CD8-positive, alpha-beta memory T cell (primary cell): ENCODE results near the gene SEMA4D. TPM values are rescaled to one million over a fixed set of nuclear protein-coding genes. Genes with fewer than 3 reads are reported as not detected.
A peak's percentile ranks its signal among the peaks of the same experiment; 100 is the strongest.

Experiments
- CTCF ChIA-PET: fragments of 350-600 bp; sonication (Branson Sonifier 250); formaldehyde crosslinking; loops from one replicate; lab custom pipeline; 2021; ENCODE audit warnings: antibody characterized with exemption; lab: Charles Lee
- POLR2A ChIA-PET: fragments of 350-600 bp; sonication (Branson Sonifier 250); formaldehyde crosslinking; loops from one replicate; lab custom pipeline; 2021; ENCODE audit warnings: antibody characterized with exemption; lab: Charles Lee
- DNase-seq, 5 donors: peaks; one replicate each; pipeline versions ENCODE4 v3.0.0 to v3.0.0-alpha.2; 2020 to 2022; ENCODE audit warnings: mixed read lengths in 1 of 5
- H3K27ac ChIP-seq: one replicate; pipeline ENCODE4 v1.7.0; 2013; ENCODE audit warnings: low read depth, mild to moderate bottlenecking, low read length, moderate library complexity
- H3K27me3 ChIP-seq: 2 replicates; pipeline ENCODE4 v1.7.0; 2013; ENCODE audit warnings: low read length, mild to moderate bottlenecking; ENCODE audit not compliant: insufficient read depth, poor library complexity, severe bottlenecking
- H3K36me3 ChIP-seq: 2 replicates; pipeline ENCODE4 v1.7.0; 2013; ENCODE audit warnings: mild to moderate bottlenecking, low read length, moderate library complexity; ENCODE audit not compliant: insufficient read depth
- H3K4me1 ChIP-seq: 2 replicates; pipeline ENCODE4 v1.7.0; 2013; ENCODE audit warnings: mild to moderate bottlenecking, low read length, moderate library complexity; ENCODE audit not compliant: insufficient read depth
- H3K4me3 ChIP-seq: 2 replicates; pipeline ENCODE4 v1.7.0; 2013; ENCODE audit warnings: mild to moderate bottlenecking, low read length
- H3K9me3 ChIP-seq: 2 replicates; pipeline ENCODE4 v1.7.0; 2013; ENCODE audit warnings: mild to moderate bottlenecking, low read length
- H3K27ac Mint-ChIP-seq, 8 donors: one replicate each; pipeline ENCODE4 v1.8.0; 2020 to 2021; ENCODE audit warnings: mixed read lengths in 8 of 8, mild to moderate bottlenecking in 6 of 8, inconsistent platforms in 3 of 8, moderate library complexity in 3 of 8
- H3K27me3 Mint-ChIP-seq, 2 donors: one replicate each; pipeline ENCODE4 v1.8.0; 2020 to 2021; ENCODE audit warnings: mixed read lengths in 2 of 2, mild to moderate bottlenecking in 1 of 2, moderate library complexity in 1 of 2
- H3K36me3 Mint-ChIP-seq, 3 donors: one replicate each; pipeline ENCODE4 v1.8.0; 2020 to 2021; ENCODE audit warnings: mixed read lengths in 3 of 3, inconsistent platforms in 1 of 3, mild to moderate bottlenecking in 1 of 3
- H3K4me1 Mint-ChIP-seq, 3 donors: one replicate each; pipeline ENCODE4 v1.8.0; 2020 to 2021; ENCODE audit warnings: mixed read lengths in 3 of 3, inconsistent platforms in 1 of 3, mild to moderate bottlenecking in 1 of 3
- H3K4me3 Mint-ChIP-seq, 7 donors: one replicate each; pipeline ENCODE4 v1.8.0; 2020 to 2021; ENCODE audit warnings: mixed read lengths in 7 of 7, mild to moderate bottlenecking in 6 of 7, moderate library complexity in 4 of 7, inconsistent platforms in 2 of 7
- H3K9me3 Mint-ChIP-seq, 5 donors: one replicate each; pipeline ENCODE4 v1.8.0; 2020 to 2022; ENCODE audit warnings: mixed read lengths in 5 of 5, mild to moderate bottlenecking in 3 of 5, moderate library complexity in 2 of 5, inconsistent platforms in 1 of 5
- polyA plus RNA-seq: library from polyadenylated mRNA; unstranded; fragments of 300-500 nt; fragmentation: Illumina TruSeq; gene quantifications from one replicate; pipeline ENCODE4 v1.2.3, GENCODE V29; 2021
- total RNA-seq, 2 experiments: library from RNA; stranded (reverse); gene quantifications; one replicate each; pipeline ENCODE4 v1.2.3, GENCODE V29; 2021

SEMA4D gene
- total and polyA plus RNA-seq, 3 experiments from 2014 or later: 227 to 243 (median 238) TPM

- Mint-ChIP-seq H3K27ac (peak overlapping the region in 7 of 8 donors; percentile 11 to 81 (median 73)), H3K4me3 (peak overlapping the region in 6 of 7 donors; percentile 5 to 63 (median 34)), H3K9me3 (no peaks in the 10 kb centered on the region), H3K27me3 (no peaks in the 10 kb centered on the region), H3K36me3 (no peaks in the 10 kb centered on the region), H3K4me1 (peaks cover 94 to 100% (median 100%) of the 10 kb centered on the region in 3 donors)
- Histone ChIP-seq H3K4me1 (peaks cover 99% of the 10 kb centered on the region), H3K4me3 (no peak overlapping the region), H3K36me3 (no peaks in the 10 kb centered on the region), H3K9me3 (no peaks in the 10 kb centered on the region), H3K27ac (no peak overlapping the region), H3K27me3 (no peaks in the 10 kb centered on the region)
- ChIA-PET POLR2A (interaction anchor here (1.1 to 1.5 kb wide), 2 partner anchors 9 to 26 kb away, joined by 3 to 4 read pairs; no protein-coding TSS in a partner anchor), CTCF (interaction anchor here (1.9 to 2.4 kb wide), 3 partner anchors 15 to 99 kb away, joined by 4 to 12 read pairs (median 6); no protein-coding TSS in a partner anchor)
- DNase-seq: no peak
These were observed 30.2 kb upstream of the SEMA4D start for GRCh38 chr9:89528131-89528530.

- POLR2A ChIA-PET: no interaction called here
These were observed 29.2 kb upstream of the SEMA4D start for GRCh38 chr9:89527084-89527483.

GRCh38 chr9:89526667-89527066, 28.8 kb upstream of the SEMA4D start:
- DNase-seq: no peak
- Histone ChIP-seq H3K27me3 (no peaks in the 10 kb centered on the region), H3K4me1 (peaks cover 99% of the 10 kb centered on the region), H3K27ac (no peak overlapping the region), H3K9me3 (no peaks in the 10 kb centered on the region), H3K36me3 (no peaks in the 10 kb centered on the region), H3K4me3 (no peak overlapping the region)
- H3K9me3 Mint-ChIP-seq: no peaks in the 10 kb centered on the region
- H3K4me3 Mint-ChIP-seq: peak overlapping the region in 4 of 7 donors; percentile 20 to 57 (median 38)
- H3K27me3 Mint-ChIP-seq: no peaks in the 10 kb centered on the region
- H3K4me1 Mint-ChIP-seq: peaks cover 96 to 100% (median 100%) of the 10 kb centered on the region in 3 donors
- H3K27ac Mint-ChIP-seq: peak overlapping the region in 7 of 8 donors; percentile 17 to 78 (median 67)
- ChIA-PET CTCF (interaction anchor here (1.0 to 2.4 kb wide), 3 partner anchors 12 to 78 kb away, joined by 3 to 12 read pairs (median 4); no protein-coding TSS in a partner anchor), POLR2A (no interaction called here)
- no peaks in the 10 kb centered on the region for H3K36me3 Mint-ChIP-seq

More at GRCh38 chr9:89527084-89527483, 29.2 kb upstream of the SEMA4D start:
- Histone ChIP-seq H3K27me3 (no peaks in the 10 kb centered on the region), H3K4me3 (no peak overlapping the region), H3K36me3 (no peaks in the 10 kb centered on the region), H3K9me3 (no peaks in the 10 kb centered on the region), H3K27ac (no peak overlapping the region), H3K4me1 (peaks cover 99% of the 10 kb centered on the region)
- Mint-ChIP-seq H3K9me3 (no peaks in the 10 kb centered on the region), H3K27ac (peak overlapping the region in 7 of 8 donors; percentile 41 to 83 (median 71)), H3K27me3 (no peaks in the 10 kb centered on the region), H3K4me3 (peak overlapping the region in 4 of 7 donors; percentile 20 to 57 (median 41)), H3K36me3 (no peaks in the 10 kb centered on the region), H3K4me1 (peaks cover 95 to 100% (median 100%) of the 10 kb centered on the region in 3 donors)
- DNase-seq: no peak
- CTCF ChIA-PET: interaction anchor here (1.0 to 2.4 kb wide), 4 partner anchors 12 to 98 kb away, joined by 3 to 12 read pairs (median 5); no protein-coding TSS in a partner anchor

- peak overlapping the region in 7 of 8 donors; percentile 22 to 97 (median 95) for H3K27ac Mint-ChIP-seq
- peaks cover 99% of the 10 kb centered on the region for H3K4me1 ChIP-seq
- CTCF ChIA-PET: interaction anchor here (0.7 to 2.4 kb wide), 4 partner anchors 11 to 96 kb away, joined by 3 to 12 read pairs (median 3); no protein-coding TSS in a partner anchor
These were observed 27.8 kb upstream of the SEMA4D start for GRCh38 chr9:89525446-89526374.

GRCh38 chr9:89524963-89525362, 27.1 kb upstream of the SEMA4D start:
- Mint-ChIP-seq H3K4me1 (peaks cover 94 to 99% (median 98%) of the 10 kb centered on the region in 3 donors), H3K9me3 (no peaks in the 10 kb centered on the region), H3K36me3 (no peaks in the 10 kb centered on the region), H3K4me3 (peak overlapping the region in 6 of 7 donors; percentile 38 to 75 (median 58)), H3K27me3 (no peaks in the 10 kb centered on the region), H3K27ac (peak overlapping the region; percentile 89 to 99 (median 96))
- H3K36me3 ChIP-seq: no peaks in the 10 kb centered on the region
- no peak overlapping the region for H3K27ac ChIP-seq
- no peaks in the 10 kb centered on the region for H3K9me3 ChIP-seq
- H3K27me3 ChIP-seq: no peaks in the 10 kb centered on the region
- ChIA-PET POLR2A (no interaction called here), CTCF (interaction anchor here (0.7 to 4.1 kb wide), 4 partner anchors 11 to 96 kb away, joined by 3 to 29 read pairs (median 4); no protein-coding TSS in a partner anchor)
- no peak for DNase-seq
- H3K4me3 ChIP-seq: no peak overlapping the region
- peaks cover 99% of the 10 kb centered on the region for H3K4me1 ChIP-seq

More at GRCh38 chr9:89525446-89526374, 27.8 kb upstream of the SEMA4D start:
- no peak overlapping the region for H3K4me3 ChIP-seq
- no peaks in the 10 kb centered on the region for H3K27me3 ChIP-seq
- Mint-ChIP-seq H3K4me1 (peaks cover 94 to 99% (median 98%) of the 10 kb centered on the region in 3 donors), H3K36me3 (no peaks in the 10 kb centered on the region), H3K4me3 (peak overlapping the region in 5 of 7 donors; percentile 29 to 46 (median 37)), H3K9me3 (no peaks in the 10 kb centered on the region), H3K27me3 (no peaks in the 10 kb centered on the region)
- no peaks in the 10 kb centered on the region for H3K9me3 ChIP-seq
- H3K36me3 ChIP-seq: no peaks in the 10 kb centered on the region
- no peak overlapping the region for H3K27ac ChIP-seq
- POLR2A ChIA-PET: no interaction called here
- DNase-seq: no peak

GRCh38 chr9:89523948-89524347, 26.0 kb upstream of the SEMA4D start:
- peaks cover 99% of the 10 kb centered on the region for H3K4me1 ChIP-seq
- no peaks in the 10 kb centered on the region for H3K9me3 Mint-ChIP-seq
- peak; percentile 37 to 78 (median 59) for DNase-seq

GRCh38 chr9:89522959-89523285, 25.0 kb upstream of the SEMA4D start:
- CTCF ChIA-PET: interaction anchor here (1.1 to 4.1 kb wide), 10 partner anchors 8 to 94 kb away, joined by 3 to 29 read pairs (median 5); no protein-coding TSS in a partner anchor
- H3K4me1 ChIP-seq: peaks cover 99% of the 10 kb centered on the region
- POLR2A ChIA-PET: interaction anchor here (0.6 to 2.1 kb wide), 13 partner anchors 12 to 225 kb away, joined by 3 to 9 read pairs (median 5); no protein-coding TSS in a partner anchor
- Mint-ChIP-seq H3K4me1 (peaks cover 93 to 99% (median 98%) of the 10 kb centered on the region in 3 donors), H3K4me3 (peak overlapping the region in 6 of 7 donors; percentile 55 to 94 (median 77)), H3K9me3 (no peaks in the 10 kb centered on the region), H3K27me3 (no peaks in the 10 kb centered on the region), H3K36me3 (no peaks in the 10 kb centered on the region), H3K27ac (peak overlapping the region; percentile 89 to 99 (median 96))
- H3K27me3 ChIP-seq: no peaks in the 10 kb centered on the region
- no peaks in the 10 kb centered on the region for H3K9me3 ChIP-seq
- DNase-seq: no peak
- no peaks in the 10 kb centered on the region for H3K36me3 ChIP-seq
- peak overlapping the region; percentile 68 for H3K27ac ChIP-seq
- H3K4me3 ChIP-seq: peak overlapping the region; percentile 33

More at GRCh38 chr9:89523948-89524347, 26.0 kb upstream of the SEMA4D start:
- peak overlapping the region; percentile 89 to 99 (median 96) for H3K27ac Mint-ChIP-seq
- CTCF ChIA-PET: interaction anchor here (0.7 to 4.1 kb wide), 9 partner anchors 11 to 95 kb away, joined by 3 to 29 read pairs (median 5); no protein-coding TSS in a partner anchor
- H3K27me3 Mint-ChIP-seq: no peaks in the 10 kb centered on the region
- peaks cover 95 to 99% (median 98%) of the 10 kb centered on the region in 3 donors for H3K4me1 Mint-ChIP-seq
- Histone ChIP-seq H3K36me3 (no peaks in the 10 kb centered on the region), H3K27me3 (no peaks in the 10 kb centered on the region), H3K9me3 (no peaks in the 10 kb centered on the region), H3K4me3 (peak overlapping the region; percentile 38), H3K27ac (peak overlapping the region; percentile 58)
- H3K4me3 Mint-ChIP-seq: peak overlapping the region; percentile 13 to 75 (median 60)
- POLR2A ChIA-PET: interaction anchor here (0.9 to 1.8 kb wide), 5 partner anchors 15 to 115 kb away, joined by 3 to 6 read pairs (median 4); no protein-coding TSS in a partner anchor
- no peaks in the 10 kb centered on the region for H3K36me3 Mint-ChIP-seq
